Trophoblast cell (in vitro differentiated cells and primary cell): ENCODE data around the gene MLKL.

Experiments
- DNase-seq, 2 donors: peaks; one replicate each; pipeline ENCODE4 v3.0.0-alpha.2; 2016
- H2AFZ ChIP-seq: 2 replicates; pipeline ENCODE4 v1.6.1; 2013; ENCODE audit warnings: low read length, moderate library complexity, mild to moderate bottlenecking; ENCODE audit not compliant: insufficient read depth, poor library complexity
- H2AK5ac ChIP-seq: 2 replicates; pipeline ENCODE4 v1.6.1; 2013; ENCODE audit warnings: mild to moderate bottlenecking, low read length
- H2BK120ac ChIP-seq: 2 replicates; pipeline ENCODE4 v1.6.1; 2013; ENCODE audit warnings: low read length, mild to moderate bottlenecking, moderate library complexity; ENCODE audit not compliant: insufficient read depth, poor library complexity
- H2BK12ac ChIP-seq: 2 replicates; pipeline ENCODE4 v1.6.1; 2013; ENCODE audit warnings: mild to moderate bottlenecking, low read length, moderate library complexity
- H2BK5ac ChIP-seq: 2 replicates; pipeline ENCODE4 v1.6.1; 2013; ENCODE audit warnings: low read length, low read depth, moderate library complexity, mild to moderate bottlenecking; ENCODE audit not compliant: poor library complexity
- H3K14ac ChIP-seq: 2 replicates; pipeline ENCODE4 v1.6.1; 2013; ENCODE audit warnings: mild to moderate bottlenecking, low read length
- H3K18ac ChIP-seq: 2 replicates; pipeline ENCODE4 v1.6.1; 2013; ENCODE audit warnings: mild to moderate bottlenecking, low read length
- H3K23ac ChIP-seq: 2 replicates; pipeline ENCODE4 v1.6.1; 2013; ENCODE audit warnings: low read length
- H3K27ac ChIP-seq: 2 replicates; pipeline ENCODE4 v1.5.1; 2013; ENCODE audit warnings: low read depth, mild to moderate bottlenecking, inconsistent platforms, low read length, moderate library complexity
- H3K27me3 ChIP-seq: 2 replicates; pipeline ENCODE4 v1.6.1; 2013; ENCODE audit warnings: inconsistent platforms, mild to moderate bottlenecking, low read length, moderate library complexity; ENCODE audit not compliant: insufficient read depth
- H3K36me3 ChIP-seq, 2 experiments: 1 replicate in 1 of 2; 2 replicates in 1 of 2; pipeline ENCODE4 v1.6.1; 2013; ENCODE audit warnings: low read length in 2 of 2, mild to moderate bottlenecking in 2 of 2, moderate library complexity in 1 of 2; ENCODE audit not compliant: insufficient read depth in 2 of 2, control insufficient read depth in 1 of 2
- H3K4ac ChIP-seq: 2 replicates; pipeline ENCODE4 v1.6.1; 2013; ENCODE audit warnings: low read depth, mild to moderate bottlenecking, low read length, moderate library complexity
- H3K4me1 ChIP-seq, 2 experiments: 1 replicate in 1 of 2; 2 replicates in 1 of 2; pipeline ENCODE4 v1.6.1; 2013; ENCODE audit warnings: low read length in 2 of 2, mild to moderate bottlenecking in 2 of 2, moderate library complexity in 1 of 2; ENCODE audit not compliant: insufficient read depth in 2 of 2, control insufficient read depth in 1 of 2
- H3K4me2 ChIP-seq: 2 replicates; pipeline ENCODE4 v1.6.1; 2013; ENCODE audit warnings: inconsistent platforms, mild to moderate bottlenecking, low read length, moderate library complexity
- H3K4me3 ChIP-seq: 2 replicates; pipeline ENCODE4 v1.5.1; 2013; ENCODE audit warnings: mild to moderate bottlenecking, low read depth, low read length, inconsistent platforms
- H3K79me1 ChIP-seq: one replicate; pipeline ENCODE4 v1.6.1; 2013; ENCODE audit warnings: low read length
- H3K79me2 ChIP-seq: 2 replicates; pipeline ENCODE4 v1.6.1; 2013; ENCODE audit warnings: low read length, mild to moderate bottlenecking; ENCODE audit not compliant: control insufficient read depth, insufficient read depth, poor library complexity
- H3K9ac ChIP-seq: 2 replicates; pipeline ENCODE4 v1.6.1; 2013; ENCODE audit warnings: mild to moderate bottlenecking, low read length
- H3K9me3 ChIP-seq: 2 replicates; pipeline ENCODE4 v1.6.1; 2013; ENCODE audit warnings: low read depth, mild to moderate bottlenecking, control low read depth, inconsistent platforms, low read length; ENCODE audit not compliant: insufficient read depth
- H4K12ac ChIP-seq: 2 replicates; pipeline ENCODE4 v1.6.1; 2013; ENCODE audit warnings: low read depth, mild to moderate bottlenecking, low read length, moderate library complexity
- H4K8ac ChIP-seq: 2 replicates; pipeline ENCODE4 v1.6.1; 2013; ENCODE audit warnings: low read depth, mild to moderate bottlenecking, low read length, moderate library complexity
- H4K91ac ChIP-seq: one replicate; pipeline ENCODE4 v1.6.1; 2013; ENCODE audit warnings: low read depth, mild to moderate bottlenecking, low read length, moderate library complexity
- WGBS: extraction: QIAGEN DNeasy Blood & Tissue Kit; methylation state at CpG from one replicate; pipeline ENCODE4 v1.1.7; 2013; ENCODE audit warnings: missing lambda C conversion rate; ENCODE audit not compliant: insufficient read length, insufficient coverage; ENCODE audit errors: extremely low coverage; 5-methylcytosine and 5-hydroxymethylcytosine counted together

MLKL gene

DNA sequence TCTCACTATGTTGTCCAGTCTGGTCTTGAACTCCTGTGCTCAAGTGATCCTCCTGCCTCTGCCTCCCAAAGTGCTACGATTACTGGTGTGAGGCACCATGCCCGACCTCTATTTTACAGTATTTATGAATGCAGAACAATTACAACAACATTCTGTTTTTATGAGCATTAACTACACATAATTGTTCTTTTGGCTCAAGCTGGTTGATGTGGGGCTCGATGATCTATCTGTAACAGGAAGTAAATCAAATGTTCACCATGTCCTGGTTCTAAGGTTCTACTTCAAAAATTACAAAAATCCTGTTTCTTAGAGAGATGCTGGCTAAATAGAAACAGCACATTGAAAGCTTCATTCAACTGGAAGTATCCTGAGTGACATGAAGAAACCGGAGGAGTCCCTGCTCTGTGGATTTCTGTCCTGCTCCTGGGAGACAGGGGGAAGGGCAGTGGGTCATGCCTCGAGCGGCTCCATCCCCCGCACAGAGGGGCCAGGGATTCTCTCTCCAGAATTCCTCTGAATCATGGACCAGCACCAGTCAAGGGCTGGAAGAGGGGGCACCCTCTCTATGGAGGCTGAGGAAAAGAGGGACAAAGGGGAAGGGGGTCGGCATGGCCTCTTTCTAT, 42.5 kb upstream of the MLKL start:
- H3K79me2 ChIP-seq: no peaks in the 10 kb centered on the region
- H3K36me3 ChIP-seq: no peaks in the 10 kb centered on the region
- WGBS: no CpG with 5 or more reads among the region's 8 CpGs
- H3K4me2 ChIP-seq: no peak overlapping the region
- no peak overlapping the region for H2BK120ac ChIP-seq
- no peak overlapping the region for H3K27ac ChIP-seq
- no peak overlapping the region for H4K8ac ChIP-seq
- H3K4me1 ChIP-seq: peaks cover 0 to 4% of the 10 kb centered on the region in 2 experiments
- H3K23ac ChIP-seq: no peak overlapping the region
- no peak overlapping the region for H4K12ac ChIP-seq
- H2BK5ac ChIP-seq: no peak overlapping the region
- no peaks in the 10 kb centered on the region for H3K27me3 ChIP-seq
- no peak overlapping the region for H4K91ac ChIP-seq
- H3K9me3 ChIP-seq: peaks cover 2% of the 10 kb centered on the region
- no peak overlapping the region for H3K4ac ChIP-seq
- H3K18ac ChIP-seq: no peak overlapping the region
- no peaks in the 10 kb centered on the region for H3K79me1 ChIP-seq
- no peak overlapping the region for H3K4me3 ChIP-seq
- no peak overlapping the region for H2BK12ac ChIP-seq
- DNase-seq: no peak
- H2AFZ ChIP-seq: no peak overlapping the region
- no peak overlapping the region for H2AK5ac ChIP-seq
- H3K9ac ChIP-seq: no peak overlapping the region
- H3K14ac ChIP-seq: no peak overlapping the region

DNA sequence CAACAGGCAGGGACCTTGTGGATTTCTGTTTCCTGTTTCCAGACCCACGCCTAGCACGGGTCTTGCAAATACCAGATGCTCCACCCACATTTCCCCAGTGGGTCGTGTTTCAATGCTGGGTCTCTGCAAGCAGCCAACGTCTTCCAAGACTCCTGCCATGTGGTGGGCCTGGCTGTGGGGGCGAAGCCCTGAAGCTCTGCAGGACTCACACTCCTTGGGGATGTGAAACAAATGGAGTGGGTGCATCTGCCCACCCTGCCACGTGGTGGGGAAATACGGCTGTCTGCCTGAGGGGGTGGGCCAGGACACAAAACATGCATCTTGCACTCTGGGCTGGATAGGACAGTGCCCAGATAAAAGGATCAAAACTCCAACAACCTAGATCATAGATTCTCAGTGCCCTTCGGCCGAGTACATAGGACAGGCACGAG, 41.4 kb upstream of the MLKL start:
- no peaks in the 10 kb centered on the region for H3K79me1 ChIP-seq
- H3K4me3 ChIP-seq: no peak overlapping the region
- no peak overlapping the region for H3K14ac ChIP-seq
- no peak overlapping the region for H4K8ac ChIP-seq
- WGBS: no CpG with 5 or more reads among the region's 10 CpGs
- H3K23ac ChIP-seq: no peak overlapping the region
- no peak overlapping the region for H3K18ac ChIP-seq
- H4K12ac ChIP-seq: no peak overlapping the region
- H3K4me2 ChIP-seq: no peak overlapping the region
- H3K27me3 ChIP-seq: no peaks in the 10 kb centered on the region
- H3K4me1 ChIP-seq: peaks cover 0 to 4% of the 10 kb centered on the region in 2 experiments
- H3K4ac ChIP-seq: no peak overlapping the region
- no peak overlapping the region for H3K27ac ChIP-seq
- H2AK5ac ChIP-seq: no peak overlapping the region
- peak overlapping the region; percentile 13 for H2AFZ ChIP-seq
- H4K91ac ChIP-seq: no peak overlapping the region
- no peak overlapping the region for H3K9ac ChIP-seq
- no peak overlapping the region for H2BK120ac ChIP-seq
- H2BK12ac ChIP-seq: no peak overlapping the region
- H3K79me2 ChIP-seq: no peaks in the 10 kb centered on the region
- H3K9me3 ChIP-seq: peaks cover 2% of the 10 kb centered on the region
- no peak overlapping the region for H2BK5ac ChIP-seq
- DNase-seq: no peak
- no peaks in the 10 kb centered on the region for H3K36me3 ChIP-seq

DNA sequence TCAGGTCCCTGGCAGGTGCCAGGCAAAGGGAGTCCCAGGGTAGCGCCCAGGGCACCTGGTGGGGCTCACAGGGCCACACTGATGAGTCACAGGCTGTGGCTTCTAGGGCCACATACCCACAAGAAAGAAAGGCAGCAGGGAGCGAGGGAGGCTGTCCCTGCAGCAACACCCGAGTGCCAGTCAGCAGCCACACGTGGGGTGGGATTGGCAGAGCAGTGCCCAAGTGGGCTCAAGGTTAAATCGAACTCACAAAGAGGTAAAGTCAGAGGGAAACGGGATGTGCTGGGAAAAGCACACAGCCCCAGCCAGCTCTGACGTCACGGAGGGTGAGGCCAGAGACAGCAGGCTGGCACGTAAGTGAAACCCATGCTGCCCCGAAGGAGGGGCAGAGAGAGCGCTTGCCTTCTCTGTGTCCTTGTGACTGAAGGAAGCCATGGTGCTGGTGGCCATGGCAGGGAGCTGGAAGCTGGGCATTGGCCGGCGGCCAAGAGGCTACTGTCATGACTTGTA, 40.2 kb upstream of the MLKL start:
- H3K36me3 ChIP-seq: no peaks in the 10 kb centered on the region
- no peak for DNase-seq
- no peaks in the 10 kb centered on the region for H3K79me2 ChIP-seq
- no peak overlapping the region for H2BK12ac ChIP-seq
- H3K4ac ChIP-seq: no peak overlapping the region
- H3K4me2 ChIP-seq: no peak overlapping the region
- H3K27me3 ChIP-seq: no peaks in the 10 kb centered on the region
- H2AFZ ChIP-seq: no peak overlapping the region
- no CpG with 5 or more reads among the region's 13 CpGs for WGBS
- H2BK120ac ChIP-seq: no peak overlapping the region
- H3K23ac ChIP-seq: no peak overlapping the region
- no peak overlapping the region for H4K8ac ChIP-seq
- no peak overlapping the region for H3K9ac ChIP-seq
- no peak overlapping the region for H4K12ac ChIP-seq
- no peak overlapping the region for H3K14ac ChIP-seq
- H3K4me1 ChIP-seq: peaks cover 0 to 4% of the 10 kb centered on the region in 2 experiments
- no peak overlapping the region for H3K4me3 ChIP-seq
- no peak overlapping the region for H2AK5ac ChIP-seq
- no peak overlapping the region for H3K27ac ChIP-seq
- H3K18ac ChIP-seq: no peak overlapping the region
- peaks cover 2% of the 10 kb centered on the region for H3K9me3 ChIP-seq
- H2BK5ac ChIP-seq: no peak overlapping the region
- H3K79me1 ChIP-seq: no peaks in the 10 kb centered on the region
- H4K91ac ChIP-seq: no peak overlapping the region

DNA sequence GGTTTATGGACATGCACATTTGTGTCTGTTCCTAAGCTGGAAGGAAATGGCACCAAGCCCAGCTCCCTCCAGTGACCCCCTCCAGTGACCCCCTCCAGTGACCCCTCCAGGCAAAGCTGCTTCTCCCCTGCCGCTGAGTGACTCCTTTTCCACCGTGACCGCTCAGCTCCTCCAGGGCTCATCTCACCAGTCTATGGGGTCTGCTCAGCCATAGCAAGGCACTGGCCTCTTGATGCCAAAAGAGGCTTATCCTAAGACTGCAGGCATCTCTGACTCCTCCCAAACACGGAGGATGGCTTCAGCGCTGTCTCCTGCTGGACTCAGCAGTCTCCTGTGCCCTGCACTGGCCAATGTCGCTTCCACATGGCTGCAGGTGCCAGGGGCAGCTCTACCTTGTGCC, 38.6 kb upstream of the MLKL start:
- no peak overlapping the region for H3K27ac ChIP-seq
- WGBS: no CpG with 5 or more reads among the region's 6 CpGs
- H3K4me2 ChIP-seq: no peak overlapping the region
- peaks cover 4% of the 10 kb centered on the region for H3K79me1 ChIP-seq
- H3K9ac ChIP-seq: no peak overlapping the region
- peaks cover 12 to 15% of the 10 kb centered on the region in 2 experiments for H3K4me1 ChIP-seq
- H2BK12ac ChIP-seq: no peak overlapping the region
- H4K12ac ChIP-seq: no peak overlapping the region
- H2BK5ac ChIP-seq: no peak overlapping the region
- no peaks in the 10 kb centered on the region for H3K36me3 ChIP-seq
- no peak for DNase-seq
- H3K79me2 ChIP-seq: no peaks in the 10 kb centered on the region
- H2BK120ac ChIP-seq: no peak overlapping the region
- H3K4ac ChIP-seq: no peak overlapping the region
- H4K8ac ChIP-seq: no peak overlapping the region
- H3K14ac ChIP-seq: no peak overlapping the region
- no peak overlapping the region for H2AFZ ChIP-seq
- H3K18ac ChIP-seq: no peak overlapping the region
- no peaks in the 10 kb centered on the region for H3K27me3 ChIP-seq
- H3K4me3 ChIP-seq: no peak overlapping the region
- H3K23ac ChIP-seq: no peak overlapping the region
- no peak overlapping the region for H4K91ac ChIP-seq
- no peaks in the 10 kb centered on the region for H3K9me3 ChIP-seq
- H2AK5ac ChIP-seq: no peak overlapping the region
